Measurements from ENCODE around the gene FCN1.

The FCN1 gene

DNA sequence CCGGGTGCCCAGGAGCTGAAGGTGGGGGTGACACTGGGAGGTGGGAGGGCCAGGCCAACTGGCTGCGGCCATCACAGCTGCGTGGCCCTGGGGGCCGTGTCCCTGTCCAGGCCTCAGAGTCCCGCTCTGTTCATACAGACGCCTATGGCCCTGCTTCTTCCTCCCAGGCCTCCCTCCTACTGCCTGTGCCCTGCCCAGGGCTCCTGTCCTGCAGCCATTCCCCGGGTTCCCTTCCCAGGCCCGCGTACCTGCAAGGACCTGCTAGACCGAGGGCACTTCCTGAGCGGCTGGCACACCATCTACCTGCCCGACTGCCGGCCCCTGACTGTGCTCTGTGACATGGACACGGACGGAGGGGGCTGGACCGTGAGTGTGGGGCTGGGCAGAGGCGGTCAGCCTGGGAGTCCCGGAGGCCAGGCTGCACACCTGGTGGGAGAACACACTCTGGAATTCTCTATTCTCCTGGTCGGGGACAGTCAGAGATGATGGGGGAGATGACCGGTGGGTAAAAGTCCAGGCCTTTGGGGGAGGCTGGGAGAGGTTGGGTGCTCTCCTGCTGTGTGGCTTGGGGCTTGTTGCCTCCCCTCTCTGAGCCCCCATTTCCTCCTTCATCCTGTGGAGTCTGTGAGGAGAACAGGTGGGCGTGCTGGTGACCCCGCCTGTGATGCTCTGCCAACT, 32.6 kb downstream of the FCN1 start:
- no peak for DNase-seq (ENCODE audit: low spot score)
- TF ChIP-seq, protein P1, sequence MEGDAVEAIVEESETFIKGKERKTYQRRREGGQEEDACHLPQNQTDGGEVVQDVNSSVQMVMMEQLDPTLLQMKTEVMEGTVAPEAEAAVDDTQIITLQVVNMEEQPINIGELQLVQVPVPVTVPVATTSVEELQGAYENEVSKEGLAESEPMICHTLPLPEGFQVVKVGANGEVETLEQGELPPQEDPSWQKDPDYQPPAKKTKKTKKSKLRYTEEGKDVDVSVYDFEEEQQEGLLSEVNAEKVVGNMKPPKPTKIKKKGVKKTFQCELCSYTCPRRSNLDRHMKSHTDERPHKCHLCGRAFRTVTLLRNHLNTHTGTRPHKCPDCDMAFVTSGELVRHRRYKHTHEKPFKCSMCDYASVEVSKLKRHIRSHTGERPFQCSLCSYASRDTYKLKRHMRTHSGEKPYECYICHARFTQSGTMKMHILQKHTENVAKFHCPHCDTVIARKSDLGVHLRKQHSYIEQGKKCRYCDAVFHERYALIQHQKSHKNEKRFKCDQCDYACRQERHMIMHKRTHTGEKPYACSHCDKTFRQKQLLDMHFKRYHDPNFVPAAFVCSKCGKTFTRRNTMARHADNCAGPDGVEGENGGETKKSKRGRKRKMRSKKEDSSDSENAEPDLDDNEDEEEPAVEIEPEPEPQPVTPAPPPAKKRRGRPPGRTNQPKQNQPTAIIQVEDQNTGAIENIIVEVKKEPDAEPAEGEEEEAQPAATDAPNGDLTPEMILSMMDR (IDR thresholded peaks at IDR 0.05; ENCODE audit: extremely low read depth, missing control alignments), result no peak

DNA sequence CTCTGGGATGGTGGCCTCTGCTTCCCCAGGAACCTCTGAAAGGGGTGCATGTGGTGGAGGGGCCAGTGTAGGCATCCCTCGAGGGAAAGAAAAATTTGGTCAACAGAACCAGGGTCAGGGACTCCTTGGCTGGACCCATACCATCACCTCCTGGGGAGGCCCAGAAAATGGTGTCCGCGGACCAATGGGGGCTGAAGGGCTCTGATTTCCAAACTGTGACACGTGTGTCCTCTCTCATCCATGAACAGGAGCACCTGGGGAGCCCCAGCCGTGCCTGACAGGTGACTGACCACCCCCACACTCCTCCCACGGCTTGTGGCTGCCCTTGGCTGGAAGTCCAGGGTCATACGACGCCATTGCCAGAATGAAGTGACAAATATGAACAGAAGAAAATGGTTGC, 33.2 kb downstream of the FCN1 start:
- TF ChIP-seq, protein P1 (IDR thresholded peaks at IDR 0.05; ENCODE audit: extremely low read depth, missing control alignments), result no peak
- DNase-seq (ENCODE audit: low spot score), result no peak

DNA sequence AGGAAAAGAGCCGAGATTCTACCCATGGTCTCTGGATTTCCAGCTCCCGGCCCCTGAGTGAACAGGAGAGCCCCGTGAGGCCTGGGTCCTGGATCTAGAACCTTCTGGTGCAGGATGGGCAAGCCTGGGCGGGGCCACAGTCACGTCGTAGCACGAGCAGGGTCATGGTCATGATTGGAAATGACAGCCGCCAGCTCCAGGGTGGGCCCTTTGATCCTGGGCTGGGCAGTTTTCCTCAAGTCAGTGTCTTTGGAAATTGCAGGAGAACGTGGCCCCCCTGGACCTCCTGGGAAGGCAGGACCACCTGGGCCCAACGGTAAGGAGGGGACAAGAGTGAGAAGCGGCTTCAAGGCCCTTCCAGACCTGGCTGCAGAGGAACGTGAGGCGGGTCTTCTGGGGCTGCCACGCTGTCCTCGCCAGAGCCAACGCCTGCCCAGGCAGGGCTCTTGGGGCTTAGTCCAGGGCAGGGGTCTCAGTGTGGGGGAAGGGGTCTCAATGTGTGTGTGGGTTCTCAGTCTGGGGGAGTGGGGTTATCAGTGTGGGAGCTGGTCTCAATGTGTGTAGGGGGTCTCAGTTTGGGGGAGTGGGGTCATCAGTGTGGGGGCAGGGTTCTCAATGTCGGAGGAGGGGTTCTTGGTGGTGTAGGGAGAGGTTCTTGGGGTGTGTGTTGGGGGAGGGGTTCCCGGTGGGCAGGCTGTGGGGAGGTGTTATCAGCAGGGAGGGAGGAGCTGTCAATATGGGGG, 34.5 kb downstream of the FCN1 start:
- DNase-seq (ENCODE audit: low spot score), result no peak
- TF ChIP-seq, protein P1 (IDR thresholded peaks at IDR 0.05; ENCODE audit: extremely low read depth, missing control alignments), result no peak

DNA sequence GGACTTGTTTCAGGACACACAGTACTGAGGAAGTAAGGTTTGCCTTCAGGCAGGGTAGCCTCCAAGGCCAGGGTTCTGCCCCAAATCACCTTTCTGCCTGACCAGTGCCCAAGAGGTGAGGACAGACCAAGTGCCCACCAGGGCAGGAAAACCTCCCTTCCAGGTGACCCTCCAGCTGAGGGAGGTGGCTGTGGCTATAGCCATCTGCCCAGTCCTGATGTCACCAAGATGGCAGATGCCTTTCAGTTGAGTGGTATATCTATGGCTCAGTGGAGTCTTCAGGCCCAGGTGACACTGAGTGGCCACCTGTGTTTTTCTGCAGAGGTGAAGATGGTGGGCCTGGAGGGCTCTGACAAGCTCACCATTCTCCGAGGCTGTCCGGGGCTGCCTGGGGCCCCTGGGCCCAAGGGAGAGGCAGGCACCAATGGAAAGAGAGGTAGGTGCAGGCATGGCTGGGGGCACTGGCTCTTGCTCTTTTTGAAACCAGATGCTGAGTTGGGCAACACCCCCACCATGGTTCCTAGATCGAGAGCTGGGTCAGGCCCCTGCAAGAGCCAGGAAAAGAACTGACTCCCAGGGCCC, 35.4 kb downstream of the FCN1 start:
- no peak for DNase-seq (ENCODE audit: low spot score)
- TF ChIP-seq, protein P1 (IDR thresholded peaks at IDR 0.05; ENCODE audit: extremely low read depth, missing control alignments), result no peak

DNA sequence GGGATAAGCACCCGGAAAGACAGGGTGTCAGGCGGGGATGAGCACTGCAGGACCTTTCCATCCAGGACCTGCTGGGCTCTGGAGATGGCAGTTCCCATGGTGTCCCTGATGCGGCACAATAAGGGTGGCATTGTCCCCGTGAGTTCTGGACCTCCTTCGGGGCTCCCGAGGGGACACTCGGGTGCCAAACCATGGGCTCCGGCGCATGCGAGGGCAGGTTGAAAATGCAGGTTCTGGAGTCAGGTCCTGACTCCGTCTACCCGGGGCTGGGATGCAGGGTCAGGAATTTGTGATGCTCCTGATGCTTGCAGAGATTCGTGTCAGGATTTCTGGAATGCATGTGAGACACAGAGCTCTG, 36.4 kb downstream of the FCN1 start:
- no peak for DNase-seq (ENCODE audit: low spot score)
- TF ChIP-seq, protein P1 (IDR thresholded peaks at IDR 0.05; ENCODE audit: extremely low read depth, missing control alignments), result no peak

DNA sequence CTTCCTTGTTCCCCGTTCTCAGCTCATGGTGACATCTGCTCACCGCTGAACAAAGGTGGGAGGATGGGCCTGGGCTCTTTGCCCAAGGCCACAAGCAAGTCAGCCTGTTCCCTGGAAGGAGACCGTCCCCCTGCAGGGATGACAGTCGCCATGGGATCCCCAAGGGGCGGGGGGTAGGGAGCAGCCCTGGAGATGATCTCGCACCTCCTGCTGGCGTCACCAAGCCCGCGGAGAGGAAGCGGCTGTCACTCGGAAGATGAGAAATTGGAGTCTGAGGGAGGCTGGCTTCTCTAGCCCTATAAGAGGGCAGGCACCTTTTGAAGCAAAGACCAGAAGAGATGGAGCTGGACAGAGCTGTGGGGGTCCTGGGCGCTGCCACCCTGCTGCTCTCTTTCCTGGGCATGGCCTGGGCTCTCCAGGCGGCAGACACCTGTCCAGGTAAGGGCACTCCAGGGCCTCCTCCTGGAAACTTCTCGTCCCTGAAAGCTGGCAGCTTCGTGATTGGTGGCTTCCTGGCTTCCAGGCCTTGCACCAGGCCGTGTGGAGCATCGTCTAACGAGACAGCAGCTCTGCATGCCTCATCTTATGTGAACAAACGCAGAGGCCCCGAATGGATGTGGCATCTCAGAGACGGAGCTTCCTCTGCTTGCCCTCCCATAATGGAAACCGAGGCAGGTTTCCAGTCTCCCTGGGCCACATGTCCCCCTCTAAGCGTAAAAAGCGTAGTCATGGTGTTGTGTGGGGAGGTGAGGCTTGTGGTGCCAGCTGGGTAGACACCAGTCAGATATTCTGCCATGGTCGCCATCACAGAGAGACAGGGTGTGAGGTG, 37.0 kb downstream of the FCN1 start, which contains the start of gene FCN2:
Gene FCN2, plus strand, starts transcription at position 327 of the 829 bp plus-strand sequence. Its CDS starts 12 bp downstream, at position 339.
- DNase-seq (ENCODE audit: low spot score), result no peak
- TF ChIP-seq, protein P1 (IDR thresholded peaks at IDR 0.05; ENCODE audit: extremely low read depth, missing control alignments), result no peak
